GM21717 (cell line): ENCODE data around the gene CCDC137.

Experiments used
- ATAC-seq: cut with Tn5 transposase; IDR thresholded peaks from one replicate; pipeline ENCODE4 v1.9.1; 2021; ENCODE audit warnings: mild to moderate bottlenecking, moderate library complexity; ENCODE audit not compliant: unreplicated experiment

CCDC137 gene

DNA sequence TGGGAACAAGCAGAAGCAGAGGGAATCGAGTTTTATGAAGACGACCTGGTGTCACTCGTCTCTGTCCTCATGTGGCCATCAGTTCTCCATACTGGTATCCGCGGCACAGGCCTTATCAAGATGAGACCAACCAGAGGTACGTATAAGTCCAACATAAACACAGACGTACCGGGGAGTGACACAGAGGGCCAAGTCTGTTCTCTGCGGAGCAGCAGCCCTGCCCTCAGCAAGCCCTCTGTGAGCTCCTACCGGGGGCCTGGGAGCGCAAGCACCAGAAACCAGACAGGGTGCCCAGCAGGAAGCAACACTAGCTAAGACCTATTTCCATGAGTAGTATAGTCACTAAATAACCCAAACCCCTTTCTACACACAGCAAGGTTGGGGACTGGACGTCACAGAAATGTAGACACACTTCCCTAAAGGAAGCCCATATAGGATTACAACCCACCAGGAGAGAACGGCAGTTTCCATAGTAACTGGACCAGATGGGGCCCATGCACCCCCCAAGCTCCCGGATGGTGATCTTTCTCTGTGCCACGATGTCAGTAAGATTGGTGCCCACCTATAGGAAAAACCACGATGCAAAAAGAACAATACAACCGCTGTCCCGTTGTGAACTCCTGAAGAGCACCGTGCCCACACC is 16.1 kb downstream of the CCDC137 start:
- no peak for ATAC-seq

DNA sequence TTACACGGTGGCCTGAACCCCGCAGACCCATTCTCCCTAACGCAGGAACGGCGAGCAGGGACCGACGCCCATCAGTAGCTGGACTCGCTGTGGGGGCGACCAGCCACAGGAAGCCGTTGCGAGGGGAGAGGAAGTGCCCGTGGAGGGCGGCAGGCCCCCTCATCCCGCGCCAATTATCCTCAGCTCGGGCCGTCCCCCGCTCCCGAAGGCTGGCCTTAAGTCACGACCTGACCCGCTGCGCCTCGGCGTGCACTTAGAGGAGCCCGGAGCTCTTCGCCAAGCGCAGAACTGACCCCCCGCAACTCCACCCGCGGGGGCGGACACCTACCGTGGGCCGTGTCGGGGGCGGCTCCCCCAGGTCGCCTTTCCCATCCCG is 16.7 kb downstream of the CCDC137 start:
- peak; percentile 15 for ATAC-seq

GRCh38 chr17:81683584-81684441 is 17.3 kb downstream of the CCDC137 start, which contains the start of the genes ARL16 and HGS:
Gene ARL16 (minus strand): TSS chr17:81683797. CDS start chr17:81683753, 44 bp downstream.
Gene HGS (plus strand): TSS chr17:81684011. CDS start chr17:81684067, 56 bp downstream.
- ATAC-seq: peak; percentile 79

DNA sequence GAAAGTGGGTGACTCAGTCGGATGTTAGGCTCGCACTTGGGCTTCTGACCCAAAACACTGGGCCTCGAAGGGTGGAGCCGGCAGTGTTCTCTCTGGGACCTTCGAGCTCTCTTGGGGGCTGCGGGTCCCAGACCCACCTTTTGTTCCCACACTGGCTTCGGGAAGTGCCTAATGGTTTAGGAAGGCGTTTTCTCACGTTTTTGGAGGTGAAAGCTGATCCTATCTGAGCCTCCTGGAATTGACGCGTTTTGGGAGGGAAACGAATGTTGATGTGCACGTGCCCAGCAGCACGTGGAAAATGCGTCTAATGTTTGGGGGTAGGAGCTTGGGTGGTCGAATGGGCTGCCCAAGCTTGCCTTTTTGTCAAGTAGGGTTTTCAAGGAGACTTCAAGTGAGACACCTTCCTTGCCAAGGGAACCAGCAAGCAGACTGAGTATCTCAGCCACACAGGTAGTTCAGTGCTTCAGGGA is 17.9 kb downstream of the CCDC137 start:
- ATAC-seq: no peak

GRCh38 chr17:81685108-81685507 is 18.6 kb downstream of the CCDC137 start:
- no peak for ATAC-seq

- no peak for ATAC-seq
Measured at GRCh38 chr17:81686614-81687013, 20.1 kb downstream of the CCDC137 start.

DNA sequence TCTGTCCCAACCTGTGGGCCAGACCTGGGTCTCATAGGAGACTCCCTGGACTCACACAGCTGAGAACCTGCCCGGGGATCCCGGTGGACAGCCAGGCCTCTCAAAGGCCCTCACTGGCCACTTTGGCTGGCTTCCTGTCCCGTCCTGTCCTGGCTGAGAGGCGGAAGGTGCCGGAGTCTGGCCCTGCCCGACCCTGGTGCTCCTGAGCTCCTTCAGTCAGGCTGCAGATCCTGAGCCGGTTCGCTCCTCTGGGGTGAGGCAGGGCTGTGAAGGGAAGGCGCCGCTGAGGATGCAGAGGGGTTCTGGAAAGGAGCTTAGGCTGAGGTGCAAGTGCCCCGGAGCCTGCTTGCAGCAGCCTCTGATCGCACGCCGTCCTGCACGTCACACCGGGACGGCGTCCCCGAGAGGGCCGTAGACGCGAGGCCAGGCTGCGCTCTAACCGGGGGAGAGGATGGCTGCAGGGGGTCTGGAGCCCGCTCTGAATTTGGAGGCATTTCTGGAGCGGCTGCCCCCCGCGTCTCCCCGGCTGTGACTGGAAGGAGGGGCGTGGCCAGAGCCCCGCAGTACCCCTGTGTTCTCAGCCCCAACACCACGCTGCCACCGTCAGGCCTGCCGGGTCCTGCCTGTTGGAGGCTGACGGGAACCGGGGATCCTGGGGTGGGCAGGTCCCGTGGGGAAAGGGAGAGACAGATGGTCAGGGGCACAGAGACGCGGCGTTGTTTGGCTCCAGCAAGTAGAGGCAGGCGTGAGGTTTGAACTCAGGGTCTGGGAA is 21.4 kb downstream of the CCDC137 start:
- no peak for ATAC-seq

- no peak for ATAC-seq
Measured at GRCh38 chr17:81688616-81689015, 22.1 kb downstream of the CCDC137 start.

GRCh38 chr17:81690066-81690465 is 23.5 kb downstream of the CCDC137 start:
- ATAC-seq: no peak

DNA sequence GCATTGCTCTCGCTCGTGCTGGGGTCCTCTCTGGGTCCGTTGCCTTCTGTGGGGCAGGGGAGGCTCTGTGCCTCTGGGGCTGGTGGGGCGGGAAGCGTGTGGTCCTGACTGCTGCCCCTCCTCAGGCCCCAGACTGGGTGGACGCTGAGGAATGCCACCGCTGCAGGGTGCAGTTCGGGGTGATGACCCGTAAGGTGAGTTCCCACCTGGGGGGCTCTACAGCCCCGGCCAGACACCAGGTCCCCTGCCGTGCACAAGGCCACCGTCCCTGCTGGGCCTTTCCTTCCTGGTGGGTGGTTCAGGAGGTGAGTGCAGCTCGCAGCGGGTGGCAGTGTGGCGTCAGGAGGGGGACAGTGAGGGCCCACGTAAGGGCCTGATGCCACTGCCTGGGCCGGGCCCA is 24.0 kb downstream of the CCDC137 start:
- no peak for ATAC-seq

GRCh38 chr17:81691196-81691595 is 24.7 kb downstream of the CCDC137 start:
- ATAC-seq: no peak

GRCh38 chr17:81691608-81692007 is 25.1 kb downstream of the CCDC137 start:
- no peak for ATAC-seq

DNA sequence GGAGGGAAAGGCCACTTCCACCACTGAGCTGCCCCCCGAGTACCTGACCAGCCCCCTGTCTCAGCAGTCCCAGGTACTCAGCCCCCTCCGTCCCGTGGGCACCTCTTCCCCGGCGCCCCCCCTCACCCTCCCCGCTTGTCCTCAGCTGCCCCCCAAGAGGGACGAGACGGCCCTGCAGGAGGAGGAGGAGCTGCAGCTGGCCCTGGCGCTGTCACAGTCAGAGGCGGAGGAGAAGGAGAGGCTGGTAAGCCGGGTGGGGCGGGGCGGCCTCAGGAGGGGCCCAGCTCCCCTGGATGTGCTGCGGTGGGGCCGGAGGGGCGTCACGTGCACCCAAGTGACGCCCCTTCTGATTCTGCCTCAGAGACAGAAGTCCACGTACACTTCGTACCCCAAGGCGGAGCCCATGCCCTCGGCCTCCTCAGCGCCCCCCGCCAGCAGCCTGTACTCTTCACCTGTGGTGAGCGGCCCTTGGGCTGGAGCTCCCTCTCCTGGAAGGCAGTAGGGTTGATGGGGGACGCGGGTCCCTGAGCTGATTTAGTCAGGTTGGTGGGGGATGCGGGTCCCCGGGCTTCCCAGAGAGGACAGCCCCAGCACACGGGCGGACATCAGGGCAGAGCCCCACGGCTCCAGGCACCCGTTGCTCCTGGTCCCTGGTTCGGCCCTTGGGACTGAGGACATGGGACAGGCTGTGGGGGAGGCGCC is 27.1 kb downstream of the CCDC137 start:
- no peak for ATAC-seq

DNA sequence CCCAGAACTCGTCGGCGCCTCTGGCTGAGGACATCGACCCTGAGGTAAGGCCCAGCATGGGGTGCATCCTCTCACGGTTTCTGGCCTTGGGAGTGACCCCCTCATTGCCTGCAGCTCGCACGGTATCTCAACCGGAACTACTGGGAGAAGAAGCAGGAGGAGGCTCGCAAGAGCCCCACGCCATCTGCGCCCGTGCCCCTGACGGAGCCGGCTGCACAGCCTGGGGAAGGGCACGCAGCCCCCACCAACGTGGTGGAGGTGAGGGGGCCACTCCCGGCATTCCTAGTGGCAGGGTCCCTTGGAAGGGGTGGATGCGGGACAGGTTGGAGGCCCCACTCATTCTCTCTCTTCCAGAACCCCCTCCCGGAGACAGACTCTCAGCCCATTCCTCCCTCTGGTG is 28.3 kb downstream of the CCDC137 start:
- ATAC-seq: no peak

DNA sequence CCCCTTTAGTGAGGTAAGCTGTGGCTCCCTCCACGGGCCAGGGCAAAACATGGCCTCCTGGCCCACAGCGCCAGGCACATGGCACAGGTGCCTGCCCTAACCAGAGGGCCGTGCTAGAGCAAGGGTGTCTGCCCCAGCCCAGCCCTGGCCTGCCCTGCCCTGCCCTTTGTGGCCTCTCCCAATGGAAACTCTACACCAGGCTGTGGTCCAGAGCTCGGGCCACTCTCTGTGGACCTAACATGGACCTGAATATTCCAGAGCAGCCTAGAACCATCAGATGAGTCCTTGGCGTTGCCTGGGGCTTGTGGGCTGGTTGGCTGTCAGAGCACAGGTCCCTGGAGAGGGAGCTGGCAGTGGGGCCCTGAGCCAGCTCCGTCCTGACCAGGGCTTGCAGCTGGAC is 28.7 kb downstream of the CCDC137 start:
- no peak for ATAC-seq

DNA sequence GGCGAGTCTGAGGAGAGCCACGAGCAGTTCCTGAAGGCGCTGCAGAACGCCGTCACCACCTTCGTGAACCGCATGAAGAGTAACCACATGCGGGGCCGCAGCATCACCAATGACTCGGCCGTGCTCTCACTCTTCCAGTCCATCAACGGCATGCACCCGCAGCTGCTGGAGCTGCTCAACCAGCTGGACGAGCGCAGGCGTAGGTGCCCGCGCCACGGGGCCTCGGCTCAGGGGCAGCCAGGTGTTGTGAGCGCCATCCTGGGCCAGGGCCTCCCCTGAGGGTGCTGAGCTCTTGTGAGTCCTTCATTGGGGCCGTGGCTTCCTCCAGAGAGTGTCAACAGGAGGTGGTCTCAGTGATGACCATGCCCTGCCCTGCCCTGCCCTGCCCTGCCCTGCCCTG is 29.3 kb downstream of the CCDC137 start:
- ATAC-seq: no peak

DNA sequence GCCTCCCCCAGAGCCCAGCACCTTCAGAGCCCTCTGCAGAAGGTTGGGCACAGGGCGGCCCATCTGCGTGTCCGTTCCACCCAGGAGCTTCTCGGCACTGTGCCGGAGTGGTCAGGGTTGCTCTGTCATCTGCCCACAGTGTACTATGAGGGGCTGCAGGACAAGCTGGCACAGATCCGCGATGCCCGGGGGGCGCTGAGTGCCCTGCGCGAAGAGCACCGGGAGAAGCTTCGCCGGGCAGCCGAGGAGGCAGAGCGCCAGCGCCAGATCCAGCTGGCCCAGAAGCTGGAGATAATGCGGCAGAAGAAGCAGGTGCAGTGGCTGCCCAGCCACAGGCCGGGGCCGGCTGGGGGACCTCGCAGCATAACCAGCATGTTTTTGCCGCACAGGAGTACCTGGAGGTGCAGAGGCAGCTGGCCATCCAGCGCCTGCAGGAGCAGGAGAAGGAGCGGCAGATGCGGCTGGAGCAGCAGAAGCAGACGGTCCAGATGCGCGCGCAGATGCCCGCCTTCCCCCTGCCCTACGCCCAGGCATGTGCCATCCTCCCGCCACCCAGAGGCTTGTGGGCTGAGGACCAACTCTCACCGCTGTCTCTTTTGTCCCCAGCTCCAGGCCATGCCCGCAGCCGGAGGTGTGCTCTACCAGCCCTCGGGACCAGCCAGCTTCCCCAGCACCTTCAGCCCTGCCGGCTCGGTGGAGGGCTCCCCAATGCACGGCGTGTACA is 29.8 kb downstream of the CCDC137 start:
- ATAC-seq: no peak

DNA sequence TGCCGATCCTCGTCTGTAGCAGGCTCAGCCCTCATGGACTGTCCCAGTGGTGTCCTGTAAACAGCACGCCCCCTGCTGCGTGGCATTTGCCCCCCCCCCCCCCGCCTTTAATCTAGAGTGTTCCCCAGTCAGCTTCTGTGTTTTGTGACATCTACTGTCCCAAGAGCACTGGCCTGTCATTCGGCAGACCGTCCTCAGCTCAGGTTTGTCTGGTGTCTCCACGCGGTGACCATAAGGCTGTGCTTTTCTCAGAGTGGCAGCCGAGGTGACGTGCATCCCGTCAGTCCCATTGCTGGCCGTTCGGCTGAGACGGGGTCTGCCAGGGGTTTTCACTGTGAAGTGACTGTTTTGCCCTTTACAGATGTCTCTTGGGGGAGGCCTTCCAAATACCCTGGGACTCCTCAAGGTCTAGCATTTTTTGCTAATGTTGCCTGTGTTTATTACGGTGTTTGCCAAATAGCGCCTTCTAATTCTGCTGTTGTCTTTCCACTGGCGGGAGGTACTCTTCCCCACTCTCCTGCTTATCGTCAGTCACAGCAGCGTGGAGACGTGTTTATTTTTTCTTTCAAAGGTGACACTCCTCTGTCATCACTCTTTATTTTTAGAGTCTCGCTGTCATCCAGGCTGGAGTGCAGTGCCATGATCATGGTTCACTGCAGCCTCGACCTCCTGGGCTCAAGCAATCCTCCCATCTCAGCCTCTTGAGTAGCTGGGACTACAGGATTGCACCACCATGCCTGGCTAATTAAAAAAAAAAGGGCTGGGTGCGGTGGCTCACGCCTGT is 30.9 kb downstream of the CCDC137 start:
- ATAC-seq: no peak
